DOHH2 (cell line): ENCODE results near the gene MAOA.
"Not testable (repeated sequence)": the region's sequence is repeated elsewhere in the genome, so short reads cannot be mapped to it uniquely, and the experiment has no call there.

Source experiments
- H3F3A ChIP-seq: fragments of 200-600 bp; sonication (generic), shearing (Covaris generic); 2 replicates; pipeline ENCODE4 v1.6.0; 2016; ENCODE audit warnings: antibody characterized with exemption, mild to moderate bottlenecking; ENCODE audit not compliant: control insufficient read depth, insufficient read depth
- H3K27ac ChIP-seq: fragments of 200-600 bp; sonication (generic); 2 replicates; pipeline ENCODE4 v1.5.1; 2014; ENCODE audit warnings: low read depth, mild to moderate bottlenecking, low read length, moderate library complexity
- H3K27me3 ChIP-seq: fragments of 200-600 bp; sonication (generic); 2 replicates; pipeline ENCODE4 v1.6.1; 2014; ENCODE audit warnings: mild to moderate bottlenecking, low read length, mixed read lengths; ENCODE audit not compliant: control insufficient read depth
- H3K36me3 ChIP-seq: fragments of 200-600 bp; sonication (generic); 2 replicates; pipeline ENCODE4 v1.6.1; 2014; ENCODE audit warnings: mild to moderate bottlenecking, low read length, moderate library complexity, mixed read lengths; ENCODE audit not compliant: control insufficient read depth
- H3K4me1 ChIP-seq: fragments of 200-600 bp; sonication (generic); 2 replicates; pipeline ENCODE4 v1.6.1; 2014; ENCODE audit warnings: mild to moderate bottlenecking, low read length, mixed read lengths; ENCODE audit not compliant: control insufficient read depth
- H3K4me2 ChIP-seq: fragments of 200-600 bp; sonication (generic); 2 replicates; pipeline ENCODE4 v1.6.0; 2014; ENCODE audit warnings: mild to moderate bottlenecking, low read length, moderate library complexity
- H3K4me3 ChIP-seq: fragments of 200-600 bp; sonication (generic); 2 replicates; pipeline ENCODE4 v1.5.1; 2014; ENCODE audit warnings: mild to moderate bottlenecking, low read length, mixed read lengths
- H3K79me2 ChIP-seq: fragments of 200-600 bp; sonication (generic); 2 replicates; pipeline ENCODE4 v1.6.1; 2014; ENCODE audit warnings: mild to moderate bottlenecking, low read length, mixed read lengths; ENCODE audit not compliant: control insufficient read depth
- H3K9me2 ChIP-seq: fragments of 200-600 bp; sonication (generic); replicated peaks from 2 replicates; pipeline ENCODE4 v1.6.1; 2014; ENCODE audit warnings: mild to moderate bottlenecking, low read length, mixed read lengths; ENCODE audit not compliant: control insufficient read depth
- H3K9me3 ChIP-seq: fragments of 200-600 bp; sonication (generic); 2 replicates; pipeline ENCODE4 v1.6.1; 2014; ENCODE audit warnings: antibody characterized with exemption, low read length, mixed read lengths; ENCODE audit not compliant: control insufficient read depth, insufficient read depth
- H4K20me1 ChIP-seq: fragments of 200-600 bp; sonication (generic); 2 replicates; pipeline ENCODE4 v1.6.0; 2014; ENCODE audit warnings: low read depth, mild to moderate bottlenecking, antibody characterized with exemption, low read length, moderate library complexity; ENCODE audit not compliant: control insufficient read depth, insufficient read depth
- CTCF ChIP-seq: fragments of 200-600 bp; sonication (generic); IDR thresholded peaks from one replicate; pipeline ENCODE4 v1.5.1; 2014; ENCODE audit warnings: antibody characterized with exemption, mild to moderate bottlenecking, low read depth, low read length; ENCODE audit not compliant: poor library complexity, severe bottlenecking
- EZH2phosphoT487 ChIP-seq: fragments of 200-600 bp; sonication (generic); IDR thresholded peaks from 2 replicates; pipeline ENCODE4 v1.6.1; 2017; ENCODE audit warnings: borderline replicate concordance, mild to moderate bottlenecking, antibody characterized with exemption, low read length, moderate library complexity, mixed read lengths

Gene MAOA

DNA sequence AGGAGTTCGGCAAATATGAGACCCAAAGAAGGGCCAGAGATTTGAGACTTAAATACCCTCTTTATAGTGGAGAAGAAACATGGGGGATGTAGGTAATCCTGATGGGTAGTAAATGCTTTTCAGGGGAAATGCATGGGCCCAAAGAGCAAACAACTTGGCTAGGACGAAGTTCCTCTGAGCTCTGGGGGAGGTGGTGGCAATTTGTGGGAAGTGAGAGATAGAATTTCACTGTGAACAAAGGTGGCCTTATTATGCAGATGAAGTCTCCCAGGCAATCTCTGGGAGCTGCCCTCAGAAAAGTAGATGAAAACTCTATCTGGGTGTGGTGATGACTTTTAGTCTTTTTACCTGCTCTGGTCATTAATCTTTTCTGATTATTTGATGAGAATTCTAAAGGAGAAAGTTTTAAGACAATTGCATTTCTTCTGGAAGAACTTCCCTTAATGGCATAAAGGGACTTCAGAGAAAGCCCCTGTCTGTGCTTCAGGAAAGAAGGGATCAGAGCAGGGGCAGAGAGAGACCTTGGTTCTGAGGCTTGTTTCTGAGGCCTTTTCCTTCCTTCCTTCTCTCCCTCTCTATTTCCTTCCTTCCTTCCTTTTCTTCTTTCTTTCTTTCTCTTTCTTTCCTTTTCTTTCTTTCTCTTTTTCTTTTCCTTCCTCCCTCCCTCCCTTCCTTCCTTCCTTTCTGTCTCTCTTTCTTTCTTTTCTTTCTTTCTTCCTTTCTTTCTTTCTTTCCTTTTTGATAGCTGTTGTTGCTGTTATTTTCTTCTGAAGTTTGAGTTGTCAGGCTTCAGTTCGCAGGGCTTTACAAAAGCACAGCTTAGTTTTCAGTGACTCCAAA lies 37.5 kb upstream of the MAOA start:
- H4K20me1 ChIP-seq, result no peaks in the 10 kb centered on the region
- no peaks in the 10 kb centered on the region for H3K36me3 ChIP-seq
- H3K27me3 ChIP-seq, result no peaks in the 10 kb centered on the region
- TF ChIP-seq EZH2phosphoT487 (no peak), CTCF (no peak)
- H3K79me2 ChIP-seq, result no peaks in the 10 kb centered on the region
- H3K27ac ChIP-seq, result no peak overlapping the region
- H3F3A ChIP-seq, result no peaks in the 10 kb centered on the region
- no peaks in the 10 kb centered on the region for H3K9me3 ChIP-seq
- no peak overlapping the region for H3K4me3 ChIP-seq
- no peaks in the 10 kb centered on the region for H3K9me2 ChIP-seq
- no peaks in the 10 kb centered on the region for H3K4me1 ChIP-seq
- H3K4me2 ChIP-seq, result no peak overlapping the region

GRCh38 chrX:43619861-43620260 lies 36.2 kb upstream of the MAOA start:
- not testable (repeated sequence) for H3K4me3 ChIP-seq, H3F3A ChIP-seq, H3K4me2 ChIP-seq, H3K27ac ChIP-seq, H3K4me1 ChIP-seq, H3K9me2 ChIP-seq, H3K9me3 ChIP-seq, H3K79me2 ChIP-seq, H3K27me3 ChIP-seq, H3K36me3 ChIP-seq, H4K20me1 ChIP-seq

- Histone ChIP-seq H3K4me1 (no peaks in the 10 kb centered on the region), H3K36me3 (no peaks in the 10 kb centered on the region), H3K27me3 (no peaks in the 10 kb centered on the region)
Observed at GRCh38 chrX:43627147-43627546, 29.0 kb upstream of the MAOA start.

More at GRCh38 chrX:43627147-43627546, 29.0 kb upstream of the MAOA start:
- H3K9me2 ChIP-seq, result no peaks in the 10 kb centered on the region
- no peak overlapping the region for H3K4me3 ChIP-seq
- no peaks in the 10 kb centered on the region for H3K79me2 ChIP-seq
- no peak overlapping the region for H3K27ac ChIP-seq
- TF ChIP-seq EZH2phosphoT487 (no peak), CTCF (no peak)
- no peak overlapping the region for H3K4me2 ChIP-seq
- no peaks in the 10 kb centered on the region for H3K9me3 ChIP-seq
- H4K20me1 ChIP-seq, result no peaks in the 10 kb centered on the region
- H3F3A ChIP-seq, result no peaks in the 10 kb centered on the region
